SU-DHL-6 (cell line): ENCODE results near the gene ERCC4.

Experiments used
- H2AFZ ChIP-seq: fragments of 200-600 bp; sonication (generic); 2 replicates; pipeline ENCODE4 v1.6.1; 2014; ENCODE audit warnings: low read depth, mild to moderate bottlenecking, moderate library complexity, mixed read lengths, antibody characterized with exemption, low read length; ENCODE audit not compliant: severe bottlenecking
- H3F3A ChIP-seq: fragments of 200-600 bp; shearing (Covaris generic); 2 replicates; pipeline ENCODE4 v1.6.0; 2016; ENCODE audit warnings: antibody characterized with exemption, mild to moderate bottlenecking; ENCODE audit not compliant: insufficient read depth
- H3K27ac ChIP-seq: fragments of 200-600 bp; sonication (generic); 2 replicates; pipeline ENCODE4 v1.5.1; 2016; ENCODE audit warnings: low read depth, mild to moderate bottlenecking, low read length, moderate library complexity, mixed read lengths
- H3K27me3 ChIP-seq: fragments of 200-600 bp; sonication (generic), shearing (Covaris generic); 2 replicates; pipeline ENCODE4 v1.6.0; 2014; ENCODE audit warnings: mild to moderate bottlenecking, low read length
- H3K36me3 ChIP-seq: fragments of 200-600 bp; sonication (generic); 2 replicates; pipeline ENCODE4 v1.6.1; 2014; ENCODE audit warnings: mild to moderate bottlenecking, low read length, mixed read lengths
- H3K4me2 ChIP-seq: fragments of 300-600, 200-600 bp; shearing (Covaris generic), sonication (generic); 2 replicates; pipeline ENCODE4 v1.6.0; 2014; ENCODE audit warnings: low read length, low read depth, mild to moderate bottlenecking; ENCODE audit not compliant: poor library complexity, severe bottlenecking
- H3K4me3 ChIP-seq: fragments of 200-600 bp; sonication (generic); 2 replicates; pipeline ENCODE4 v1.5.1; 2014; ENCODE audit warnings: antibody characterized with exemption, low read length, mild to moderate bottlenecking, mixed read lengths; ENCODE audit not compliant: insufficient read depth, poor library complexity, severe bottlenecking
- H3K79me2 ChIP-seq: fragments of 200-600 bp; sonication (generic); 2 replicates; pipeline ENCODE4 v1.6.1; 2014; ENCODE audit warnings: mild to moderate bottlenecking, low read length, moderate library complexity; ENCODE audit not compliant: insufficient read depth
- H3K9ac ChIP-seq: fragments of 200-600 bp; sonication (generic); 2 replicates; pipeline ENCODE4 v1.7.0; 2014; ENCODE audit warnings: mild to moderate bottlenecking, low read length
- H3K9me2 ChIP-seq: fragments of 200-600 bp; sonication (generic); replicated peaks from 2 replicates; pipeline ENCODE4 v1.6.1; 2014; ENCODE audit warnings: low read length; ENCODE audit not compliant: insufficient read depth
- H3K9me3 ChIP-seq: fragments of 200-600 bp; sonication (generic); 2 replicates; pipeline ENCODE4 v1.6.1; 2014; ENCODE audit warnings: low read length, mixed read lengths; ENCODE audit not compliant: insufficient read depth
- H4K20me1 ChIP-seq: fragments of 200-600 bp; sonication (generic); 2 replicates; pipeline ENCODE4 v1.6.1; 2014; ENCODE audit warnings: low read depth, mild to moderate bottlenecking, antibody characterized with exemption, low read length, moderate library complexity, mixed read lengths
- CTCF ChIP-seq: fragments of 200-600 bp; sonication (generic); IDR thresholded peaks from one replicate; pipeline ENCODE4 v1.5.1; 2017; ENCODE audit warnings: antibody characterized with exemption, mild to moderate bottlenecking, low read length, moderate library complexity; ENCODE audit not compliant: insufficient read depth, poor library complexity, severe bottlenecking
- EZH2phosphoT487 ChIP-seq: fragments of 200-600 bp; sonication (generic), shearing (Covaris generic); conservative IDR thresholded peaks from 2 replicates; pipeline ENCODE4 v1.6.1; 2018; ENCODE audit warnings: mild to moderate bottlenecking, antibody characterized with exemption, low read length, moderate library complexity, mixed read lengths

The ERCC4 gene

GRCh38 chr16:13988038-13988437 is 68.1 kb downstream of the ERCC4 start:
- Histone ChIP-seq H3K4me2 (no peak overlapping the region), H3K4me3 (no peak overlapping the region), H3F3A (no peaks in the 10 kb centered on the region), H3K9ac (no peak overlapping the region), H3K9me3 (no peaks in the 10 kb centered on the region), H3K36me3 (no peaks in the 10 kb centered on the region), H3K9me2 (no peaks in the 10 kb centered on the region), H3K79me2 (no peaks in the 10 kb centered on the region), H4K20me1 (no peaks in the 10 kb centered on the region), H3K27me3 (no peaks in the 10 kb centered on the region), H3K27ac (no peak overlapping the region), H2AFZ (no peak overlapping the region)
- TF ChIP-seq CTCF = no peak
- no peak for TF ChIP-seq EZH2phosphoT487

GRCh38 chr16:13992322-13992721 is 72.4 kb downstream of the ERCC4 start:
- no peaks in the 10 kb centered on the region for H3F3A ChIP-seq
- H3K4me2 ChIP-seq = no peak overlapping the region
- TF ChIP-seq CTCF = no peak
- no peak overlapping the region for H3K9ac ChIP-seq
- H3K36me3 ChIP-seq = no peaks in the 10 kb centered on the region
- H4K20me1 ChIP-seq = no peaks in the 10 kb centered on the region
- no peak overlapping the region for H3K27ac ChIP-seq
- no peak overlapping the region for H3K4me3 ChIP-seq
- H3K9me2 ChIP-seq = no peaks in the 10 kb centered on the region
- H3K27me3 ChIP-seq = no peaks in the 10 kb centered on the region
- no peaks in the 10 kb centered on the region for H3K79me2 ChIP-seq
- H3K9me3 ChIP-seq = no peaks in the 10 kb centered on the region
- H2AFZ ChIP-seq = no peak overlapping the region

- H3F3A ChIP-seq = 0 out of 2 replicates have a peak, but pooled peaks cover 4% of the 10 kb centered on the region
- no peaks in the 10 kb centered on the region for H3K79me2 ChIP-seq
- H3K9ac ChIP-seq = no peak overlapping the region
- H3K9me3 ChIP-seq = no peaks in the 10 kb centered on the region
- H3K4me2 ChIP-seq = no peak overlapping the region
- H3K36me3 ChIP-seq = no peaks in the 10 kb centered on the region
- H4K20me1 ChIP-seq = no peaks in the 10 kb centered on the region
- no peak for TF ChIP-seq CTCF
- TF ChIP-seq EZH2phosphoT487 = no peak
- H2AFZ ChIP-seq = no peak overlapping the region
- no peaks in the 10 kb centered on the region for H3K9me2 ChIP-seq
- no peaks in the 10 kb centered on the region for H3K27me3 ChIP-seq
- no peak overlapping the region for H3K4me3 ChIP-seq
- H3K27ac ChIP-seq = no peak overlapping the region
Measured at GRCh38 chr16:13992976-13993375, 73.0 kb downstream of the ERCC4 start.
